Muscle of leg (tissue), 11 donors: Measurements from ENCODE around the gene PUM1. TPM values are rescaled to one million over a fixed set of nuclear protein-coding genes. Genes with fewer than 3 reads are reported as not detected.

Experiments
- DNase-seq: peaks from one replicate; pipeline ENCODE4 v3.0.0; 2013
- H3K27ac ChIP-seq: one replicate; pipeline ENCODE4 v1.5.1; 2013; ENCODE audit warnings: mild to moderate bottlenecking, low read length, control low read depth
- H3K27me3 ChIP-seq: one replicate; pipeline ENCODE4 v1.6.1; 2013; ENCODE audit warnings: low read length; ENCODE audit not compliant: control insufficient read depth, insufficient read depth
- H3K36me3 ChIP-seq: one replicate; pipeline ENCODE4 v1.6.1; 2013; ENCODE audit warnings: low read length; ENCODE audit not compliant: control insufficient read depth, insufficient read depth
- H3K4me1 ChIP-seq: one replicate; pipeline ENCODE4 v1.6.1; 2013; ENCODE audit warnings: low read length; ENCODE audit not compliant: control insufficient read depth, insufficient read depth
- H3K4me3 ChIP-seq: one replicate; pipeline ENCODE4 v1.5.1; 2013; ENCODE audit warnings: low read length, control low read depth
- H3K9me3 ChIP-seq: replicated peaks from 2 replicates; pipeline ENCODE4 v1.6.1; 2013; ENCODE audit warnings: low read depth, low read length; ENCODE audit not compliant: control insufficient read depth
- WGBS: methylation state at CpG from one replicate; pipeline ENCODE4 v1.1.5; 2013; ENCODE audit warnings: missing lambda C conversion rate; ENCODE audit not compliant: insufficient coverage; 5-methylcytosine and 5-hydroxymethylcytosine counted together
- polyA plus RNA-seq, 8 donors: library from polyadenylated mRNA; unstranded; fragments of 120-200 nt; gene quantifications; one replicate each; pipeline versions ENCODE4 v1.2.1 to v1.2.3, GENCODE V29; 2013; ENCODE audit warnings: inconsistent platforms in 1 of 8, low replicate concordance in 1 of 8; ENCODE audit not compliant: insufficient read length in 8 of 8, insufficient read depth in 1 of 8
- total RNA-seq: library from RNA; stranded (reverse); fragments of 120-200 nt; gene quantifications from one replicate; pipeline ENCODE4 v1.2.4, GENCODE V29; 2013

PUM1 gene
- total and polyA plus RNA-seq, 9 donors = 39.3 to 62.5 (median 54.7) TPM

- Histone ChIP-seq H3K27me3 (no peaks in the 10 kb centered on the region), H3K9me3 (no peaks in the 10 kb centered on the region), H3K36me3 (no peaks in the 10 kb centered on the region), H3K27ac (peak overlapping the region; percentile 42), H3K4me1 (peaks cover 63% of the 10 kb centered on the region), H3K4me3 (no peak overlapping the region)
- 41% methylated on average over 16 of the region's 17 CpGs for WGBS
- peak; percentile 46 for DNase-seq
Measured at GRCh38 chr1:30885570-30886522, 179.7 kb downstream of the PUM1 start.

GRCh38 chr1:30884723-30885122, 180.8 kb downstream of the PUM1 start:
- H3K4me3 ChIP-seq = no peak overlapping the region
- WGBS = no CpG with 5 or more reads among the region's 5 CpGs
- no peaks in the 10 kb centered on the region for H3K36me3 ChIP-seq
- no peak for DNase-seq
- H3K27me3 ChIP-seq = no peaks in the 10 kb centered on the region
- H3K4me1 ChIP-seq = peaks cover 73% of the 10 kb centered on the region
- H3K27ac ChIP-seq = no peak overlapping the region
- no peaks in the 10 kb centered on the region for H3K9me3 ChIP-seq

DNA sequence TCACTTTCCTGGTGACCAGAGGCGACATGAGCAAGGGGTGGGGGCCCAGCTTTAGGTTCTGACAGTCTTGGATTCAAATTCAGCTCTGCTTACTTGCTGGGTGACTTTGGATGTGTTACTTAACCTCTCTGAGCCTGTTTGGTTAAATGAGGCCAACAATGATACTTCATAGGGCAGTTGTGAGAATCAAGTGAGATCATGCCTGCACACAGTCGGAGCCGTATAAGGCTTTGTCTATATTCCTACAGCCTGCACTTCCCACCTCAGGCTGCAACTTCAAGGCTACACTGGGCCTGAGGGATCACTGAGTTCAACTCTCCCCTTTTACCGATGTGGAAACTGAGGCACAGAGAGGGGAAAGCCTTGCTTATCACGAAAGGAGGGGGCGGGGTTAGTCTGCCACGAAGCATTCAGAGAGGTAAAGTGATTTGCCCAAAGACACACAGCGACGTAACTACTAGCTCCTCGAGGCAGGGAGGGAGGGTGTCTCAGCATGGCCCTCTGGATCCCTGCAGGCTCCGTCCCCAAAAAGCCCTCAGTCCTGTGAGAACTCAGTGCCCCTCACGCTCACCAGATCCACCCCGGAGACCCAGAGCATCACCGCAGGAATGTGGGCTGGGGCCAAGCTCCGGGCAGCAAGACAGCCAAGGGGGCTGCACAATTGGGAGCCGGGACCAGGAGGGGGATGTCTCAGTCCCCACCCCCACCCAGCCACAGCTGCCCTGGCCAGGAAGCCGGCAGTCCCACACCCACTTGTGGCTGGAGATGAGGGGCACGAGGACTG, 181.9 kb downstream of the PUM1 start:
- H3K4me3 ChIP-seq = no peak overlapping the region
- no peaks in the 10 kb centered on the region for H3K27me3 ChIP-seq
- H3K9me3 ChIP-seq = no peaks in the 10 kb centered on the region
- no peaks in the 10 kb centered on the region for H3K36me3 ChIP-seq
- DNase-seq = no peak
- H3K27ac ChIP-seq = no peak overlapping the region
- peaks cover 77% of the 10 kb centered on the region for H3K4me1 ChIP-seq
- 69% methylated on average over 9 of the region's 18 CpGs for WGBS

DNA sequence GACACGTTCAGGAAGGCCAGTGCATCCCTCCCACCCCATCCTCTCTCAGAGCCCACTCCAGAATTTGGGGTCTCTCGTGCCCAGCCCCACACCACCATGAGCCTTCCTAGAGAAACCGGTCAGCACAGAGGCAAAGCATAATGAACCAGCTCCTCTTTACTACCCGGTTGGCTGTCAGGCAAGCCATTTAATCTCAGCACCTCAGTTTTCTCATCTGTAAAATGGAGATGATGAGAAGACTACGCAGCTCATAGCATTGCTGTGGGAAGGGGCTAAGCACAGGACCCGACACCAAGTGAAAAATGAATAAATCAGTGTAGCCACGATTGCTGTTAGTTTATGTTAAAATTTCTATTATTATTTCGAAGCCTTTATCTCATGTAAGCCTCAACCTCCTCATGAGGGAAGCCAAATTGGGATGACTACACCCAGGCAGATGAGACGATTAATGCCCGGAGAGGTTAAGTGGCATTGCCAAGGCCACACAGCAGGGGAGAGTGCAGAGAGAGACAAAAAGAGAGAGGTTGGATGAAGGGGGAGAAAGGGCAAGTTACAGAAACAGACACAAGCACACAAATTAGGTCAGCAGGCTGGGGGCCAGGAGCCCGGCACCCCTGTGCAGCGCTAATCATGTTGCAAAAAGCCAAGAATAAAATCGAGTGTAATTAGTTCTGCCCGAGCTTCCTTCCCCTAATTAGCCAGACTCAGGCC, 182.7 kb downstream of the PUM1 start:
- no peaks in the 10 kb centered on the region for H3K9me3 ChIP-seq
- H3K36me3 ChIP-seq = peaks cover 3% of the 10 kb centered on the region
- H3K4me1 ChIP-seq = peaks cover 77% of the 10 kb centered on the region
- no peak overlapping the region for H3K27ac ChIP-seq
- WGBS = 55% methylated on average over 4 of the region's 14 CpGs
- no peaks in the 10 kb centered on the region for H3K27me3 ChIP-seq
- DNase-seq = no peak
- H3K4me3 ChIP-seq = no peak overlapping the region

Other genes starting within 250 kb of the PUM1 start
- 21.9 TPM for gene SDC3, start 157.0 kb downstream of the PUM1 start, total RNA-seq
- 10 to 100 TPM; 34.7 to 65.8 (median 46.3) TPM for gene SDC3, start 157.0 kb downstream of the PUM1 start, polyA plus RNA-seq
- 1.3 TPM for gene NKAIN1, start 174.2 kb upstream of the PUM1 start, total RNA-seq
- 1 to 10 TPM; 1.1 to 2.6 (median 2.0) TPM for gene NKAIN1, start 174.2 kb upstream of the PUM1 start, polyA plus RNA-seq
- gene SNRNP40, start 231.1 kb upstream of the PUM1 start, total RNA-seq = 54.9 TPM
- gene SNRNP40, start 231.1 kb upstream of the PUM1 start, polyA plus RNA-seq = 10 to 100 TPM; 34.8 to 46.4 (median 40.7) TPM
- 27.3 TPM for gene ZCCHC17, start 231.3 kb upstream of the PUM1 start, total RNA-seq
- gene ZCCHC17, start 231.3 kb upstream of the PUM1 start, polyA plus RNA-seq = 10 to 100 TPM; 25.4 to 36.8 (median 27.6) TPM